ENCODE data around the gene LAIR1. TPM values are rescaled to one million over a fixed set of nuclear protein-coding genes. Genes with fewer than 3 reads are reported as not detected.

LAIR1 gene
- total RNA-seq, 1 donor from 2014 or later: 11.1 TPM

DNA sequence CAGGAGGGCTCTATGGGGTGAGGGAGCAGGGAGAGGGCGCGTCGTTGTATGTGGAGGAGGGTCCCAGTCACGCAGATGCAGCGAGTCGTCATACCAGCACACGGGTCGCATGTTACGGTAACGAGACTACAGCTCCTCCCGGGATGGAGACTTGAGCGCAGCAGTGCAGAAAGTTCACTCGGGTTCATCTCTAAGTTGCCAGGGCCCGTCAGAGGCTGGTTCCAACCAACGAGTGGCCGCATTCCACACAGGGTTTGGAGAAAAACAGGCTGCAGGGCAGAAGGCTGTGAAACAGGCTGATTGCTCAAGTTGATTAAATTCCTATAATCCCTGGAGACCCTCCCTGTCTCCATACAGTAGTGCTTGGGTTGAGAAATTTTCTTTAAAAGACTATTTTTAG is 28.6 kb upstream of the LAIR1 start:
- H3K4me1 ChIP-seq: no peaks in the 10 kb centered on the region
- intact Hi-C loops (cut with DNase I): no loop called here
- no peak for TF ChIP-seq CTCF (IDR thresholded peaks at IDR 0.05)

GRCh38 chr19:54392105-54392504 is 27.4 kb upstream of the LAIR1 start:
- Histone ChIP-seq H3K4me3 (no peak overlapping the region), H3K27me3 (no peaks in the 10 kb centered on the region), H3K9me3 (no peaks in the 10 kb centered on the region), H3K4me1 (no peaks in the 10 kb centered on the region), H3K27ac (no peak overlapping the region), H3K36me3 (no peaks in the 10 kb centered on the region)
- TF ChIP-seq CTCF (IDR thresholded peaks at IDR 0.05): no peak
- intact Hi-C loops (cut with DNase I): no loop called here
- no peak for DNase-seq (ENCODE audit: low spot score in 2 of 2)

More for the DNA sequence above, 28.6 kb upstream of the LAIR1 start:
- Histone ChIP-seq H3K27me3 (no peaks in the 10 kb centered on the region), H3K36me3 (no peaks in the 10 kb centered on the region), H3K9me3 (no peaks in the 10 kb centered on the region), H3K27ac (no peak overlapping the region), H3K4me3 (no peak overlapping the region)
- no peak for DNase-seq (ENCODE audit: low spot score in 2 of 2)

GRCh38 chr19:54391589-54392061 is 26.9 kb upstream of the LAIR1 start:
- no peak overlapping the region for H3K4me3 ChIP-seq
- no peak for DNase-seq (ENCODE audit: low spot score in 2 of 2)
- H3K4me1 ChIP-seq: no peaks in the 10 kb centered on the region
- H3K27ac ChIP-seq: no peak overlapping the region
- no peaks in the 10 kb centered on the region for H3K9me3 ChIP-seq
- no peaks in the 10 kb centered on the region for H3K36me3 ChIP-seq
- intact Hi-C loops (cut with DNase I): no loop called here
- no peak for TF ChIP-seq CTCF (IDR thresholded peaks at IDR 0.05)
- H3K27me3 ChIP-seq: no peaks in the 10 kb centered on the region

DNA sequence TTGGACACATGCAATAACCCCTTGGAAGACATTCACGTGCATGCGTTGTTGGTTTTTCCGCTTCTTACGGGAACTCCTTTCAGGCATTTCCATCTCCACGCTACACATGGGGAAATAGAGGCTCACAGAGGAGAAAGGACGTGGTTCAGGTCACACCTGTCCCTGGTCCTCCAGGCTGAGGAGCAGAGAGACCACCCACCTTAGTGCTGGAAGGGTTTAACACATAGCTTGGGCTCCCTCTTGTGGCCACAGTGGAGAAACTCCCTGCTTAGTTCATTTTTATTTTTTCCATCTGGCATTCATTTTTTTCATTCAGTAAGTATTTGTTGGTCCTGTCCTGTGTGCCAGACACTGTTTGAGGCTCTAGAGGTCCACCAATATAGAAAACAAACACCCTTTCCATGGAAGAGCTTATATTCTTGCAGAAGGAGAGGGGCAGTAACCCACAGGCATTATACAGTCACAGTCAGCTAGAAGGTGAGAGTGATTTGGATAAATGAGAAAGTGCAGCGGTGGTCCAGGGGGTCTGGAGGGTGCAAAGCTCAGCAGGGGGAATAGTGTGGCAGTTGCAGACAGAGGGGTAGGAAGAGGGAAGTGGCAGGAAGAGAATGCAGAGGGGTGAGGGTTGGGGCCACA is 26.3 kb upstream of the LAIR1 start:
- no peaks in the 10 kb centered on the region for H3K36me3 ChIP-seq
- no peak for DNase-seq (ENCODE audit: low spot score in 2 of 2)
- H3K27me3 ChIP-seq: no peaks in the 10 kb centered on the region
- intact Hi-C loops (cut with DNase I): no loop called here
- H3K27ac ChIP-seq: no peak overlapping the region
- TF ChIP-seq CTCF (IDR thresholded peaks at IDR 0.05): peak; percentile 45 to 60 (median 48)
- no peaks in the 10 kb centered on the region for H3K9me3 ChIP-seq
- H3K4me1 ChIP-seq: no peaks in the 10 kb centered on the region
- no peak overlapping the region for H3K4me3 ChIP-seq

DNA sequence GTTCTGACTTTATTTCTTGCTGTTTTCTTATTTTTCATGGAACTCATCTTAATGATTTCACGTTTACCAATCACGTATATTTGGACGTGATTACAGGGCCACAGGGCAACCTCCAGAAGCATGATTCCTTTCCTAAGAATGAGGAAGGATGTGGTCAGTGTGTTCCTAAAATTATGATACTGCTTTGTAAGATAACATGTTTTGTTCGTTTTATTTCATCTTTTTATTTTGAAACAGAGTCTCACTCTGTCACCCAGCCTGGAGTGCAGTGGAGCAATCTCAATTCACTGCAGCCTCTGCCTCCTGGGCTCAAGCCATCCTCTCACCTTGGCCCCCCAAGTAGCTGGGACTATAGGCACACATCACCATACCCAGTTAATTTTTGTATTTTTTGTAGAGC is 24.8 kb upstream of the LAIR1 start:
- H3K36me3 ChIP-seq: no peaks in the 10 kb centered on the region
- no peaks in the 10 kb centered on the region for H3K27me3 ChIP-seq
- H3K27ac ChIP-seq: no peak overlapping the region
- H3K4me1 ChIP-seq: no peaks in the 10 kb centered on the region
- H3K4me3 ChIP-seq: no peak overlapping the region
- TF ChIP-seq CTCF (IDR thresholded peaks at IDR 0.05): no peak
- no peaks in the 10 kb centered on the region for H3K9me3 ChIP-seq
- intact Hi-C loops (cut with DNase I): no loop called here
- DNase-seq (ENCODE audit: low spot score in 2 of 2): no peak

DNA sequence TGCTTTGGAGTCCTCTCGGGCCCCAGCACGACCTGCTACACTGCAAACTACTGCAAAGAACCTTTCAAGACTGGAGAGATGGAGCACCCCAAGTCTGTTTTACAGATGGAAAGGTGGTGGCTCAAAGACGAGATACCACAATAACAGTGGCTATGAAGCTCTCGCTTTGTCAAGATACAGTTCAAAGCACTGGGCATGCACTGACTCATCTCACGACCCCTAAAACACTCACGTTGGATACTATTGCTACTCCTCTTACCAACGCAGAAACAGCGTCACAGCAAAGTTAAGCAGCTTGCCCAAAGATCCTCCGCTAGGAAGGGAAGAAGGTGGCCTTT is 24.0 kb upstream of the LAIR1 start:
- no peak overlapping the region for H3K27ac ChIP-seq
- intact Hi-C loops (cut with DNase I): no loop called here
- no peaks in the 10 kb centered on the region for H3K9me3 ChIP-seq
- DNase-seq (ENCODE audit: low spot score in 2 of 2): no peak
- TF ChIP-seq CTCF (IDR thresholded peaks at IDR 0.05): no peak
- peak overlapping the region in 1 of 2 donors; percentile 47 for H3K4me3 ChIP-seq
- no peaks in the 10 kb centered on the region for H3K27me3 ChIP-seq
- H3K36me3 ChIP-seq: no peaks in the 10 kb centered on the region
- no peaks in the 10 kb centered on the region for H3K4me1 ChIP-seq

Data from ascending aorta (tissue), 2 donors.